Keratinocyte (primary cell): ENCODE results near the gene HUS1. TPM values are rescaled to one million over a fixed set of nuclear protein-coding genes. Genes with fewer than 3 reads are reported as not detected.

ENCODE experiments used
- DNase-seq: peaks from one replicate; pipeline ENCODE4 v3.0.0-alpha.2; 2011; ENCODE audit warnings: low read depth, missing footprints, low spot score
- FAIRE-seq: peaks from 2 replicates; lab custom pipeline; 2011; peaks lifted over from hg19 to GRCh38; lab: Jason Lieb, UNC
- H2AFZ ChIP-seq: 2 replicates; pipeline ENCODE4 v1.6.0; 2012; ENCODE audit warnings: low read length, control low read depth, inconsistent platforms; ENCODE audit not compliant: control insufficient read depth
- H3K27ac ChIP-seq: 2 replicates; pipeline ENCODE4 v1.5.1; 2011; ENCODE audit warnings: low read length; ENCODE audit not compliant: control insufficient read depth, insufficient read depth
- H3K27me3 ChIP-seq: 3 replicates; pipeline ENCODE4 v1.6.0; 2011; ENCODE audit warnings: low read length; ENCODE audit not compliant: control insufficient read depth, insufficient read depth; ENCODE audit errors: extremely low read depth
- H3K36me3 ChIP-seq, 2 experiments: 2 replicates in 1 of 2; 3 replicates in 1 of 2; pipeline ENCODE4 v1.5.1; 2011; ENCODE audit warnings: low read length in 2 of 2, mild to moderate bottlenecking in 1 of 2; ENCODE audit not compliant: control insufficient read depth in 2 of 2, insufficient read depth in 2 of 2; ENCODE audit errors: extremely low read depth in 1 of 2
- H3K4me1 ChIP-seq: 3 replicates; pipeline ENCODE4 v1.5.1; 2011; ENCODE audit warnings: low read length; ENCODE audit not compliant: control insufficient read depth, insufficient read depth; ENCODE audit errors: extremely low read depth
- H3K4me2 ChIP-seq: 3 replicates; pipeline ENCODE4 v1.6.0; 2011; ENCODE audit warnings: low read depth, low read length; ENCODE audit not compliant: control insufficient read depth, insufficient read depth; ENCODE audit errors: extremely low read depth
- H3K4me3 ChIP-seq, 3 experiments: fragments of 200-600 bp in 1 of 3; sonication (generic) in 1 of 3; 2 replicates in 2 of 3; 3 replicates in 1 of 3; pipeline ENCODE4 v1.5.1; 2011 to 2016; ENCODE audit warnings: low read length in 3 of 3, mild to moderate bottlenecking in 3 of 3, control low read depth in 2 of 3, inconsistent platforms in 1 of 3, low read depth in 1 of 3, mixed read lengths in 1 of 3, mixed run types in 1 of 3, moderate library complexity in 1 of 3; ENCODE audit not compliant: control insufficient read depth in 2 of 3, insufficient read depth in 2 of 3; ENCODE audit errors: extremely low read depth in 1 of 3
- H3K79me2 ChIP-seq: 2 replicates; pipeline ENCODE4 v1.6.0; 2012; ENCODE audit warnings: low read length; ENCODE audit not compliant: control insufficient read depth, insufficient read depth
- H3K9ac ChIP-seq: 3 replicates; pipeline ENCODE4 v1.6.0; 2011; ENCODE audit warnings: low read length; ENCODE audit not compliant: control insufficient read depth, insufficient read depth; ENCODE audit errors: extremely low read depth
- H3K9me1 ChIP-seq: 3 replicates; pipeline ENCODE4 v1.6.0; 2011; ENCODE audit warnings: low read length; ENCODE audit not compliant: control insufficient read depth, insufficient read depth; ENCODE audit errors: extremely low read depth
- H3K9me3 ChIP-seq: 2 replicates; pipeline ENCODE4 v1.5.1; 2012; ENCODE audit warnings: low read depth, low read length; ENCODE audit not compliant: control insufficient read depth
- H4K20me1 ChIP-seq: 3 replicates; pipeline ENCODE4 v1.6.0; 2011; ENCODE audit warnings: low read length; ENCODE audit not compliant: control insufficient read depth, insufficient read depth; ENCODE audit errors: extremely low read depth
- EZH2 ChIP-seq: IDR thresholded peaks from one replicate; pipeline ENCODE4 v1.6.1; 2012; ENCODE audit warnings: inconsistent platforms, mild to moderate bottlenecking, low read length, moderate library complexity
- dilution Hi-C: fragments of 300-500 bp; cut with MboI; formaldehyde crosslinking; loops from one replicate; pipeline ENCODE4 v1.7.0; 2020; ENCODE audit warnings: low sequenced_read_pairs; ENCODE audit not compliant: extremely low pct_ligation_motif_present
- polyA plus RNA-seq, 5 experiments: library from polyadenylated mRNA; depleted of rRNA in 3 of 5; stranded (reverse) in 3 of 5; stranded (forward) in 1 of 5; unstranded in 1 of 5; fragments of >200 nt; gene quantifications; 1 replicate in 1 of 5; 2 replicates in 3 of 5; 3 replicates in 1 of 5; pipeline versions ENCODE4 v1.2.1 to v1.2.3, GENCODE V29; 2011 to 2012; ENCODE audit warnings: missing spikeins in 2 of 5, low read depth in 1 of 5, low replicate concordance in 1 of 5
- TF ChIP-seq, protein P1 (sequence below), 3 experiments: IDR thresholded peaks in 1 of 3; conservative IDR thresholded peaks in 1 of 3; optimal IDR thresholded peaks in 1 of 3; 2 replicates in 2 of 3; 3 replicates in 1 of 3; pipeline versions ENCODE3 to v1.5.1; 2011; ENCODE audit warnings: low read length in 3 of 3, mild to moderate bottlenecking in 3 of 3, moderate library complexity in 2 of 3, control low read depth in 1 of 3, inconsistent platforms in 1 of 3; ENCODE audit not compliant: insufficient read depth in 2 of 3; ENCODE audit errors: extremely low read depth in 1 of 3

Gene HUS1
- polyA plus RNA-seq, 1 donor (not counting 4 experiments of a cell fraction or from before 2014, with no cell fraction given): 36.3 TPM

DNA sequence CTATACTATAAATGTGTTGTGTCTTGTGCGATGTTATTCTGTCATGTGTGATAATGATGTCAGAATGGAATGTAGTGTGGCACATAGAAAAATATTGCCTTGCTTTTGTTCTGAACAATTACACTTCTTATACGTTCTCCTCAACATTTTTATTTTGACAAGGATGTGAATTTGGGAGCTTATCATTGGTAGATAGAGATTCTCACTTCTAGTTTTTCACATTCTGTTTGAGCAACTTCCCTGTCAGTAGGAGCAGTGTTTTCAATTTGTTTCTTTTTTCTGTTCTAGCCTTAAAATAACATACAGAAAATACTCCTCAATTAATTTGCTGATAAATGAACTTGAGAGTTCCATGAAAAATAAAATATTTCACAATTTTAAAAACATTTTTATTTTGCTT, 31.9 kb upstream of the HUS1 start:
- H3K9me1 ChIP-seq: no peaks in the 10 kb centered on the region
- TF ChIP-seq, protein P1, sequence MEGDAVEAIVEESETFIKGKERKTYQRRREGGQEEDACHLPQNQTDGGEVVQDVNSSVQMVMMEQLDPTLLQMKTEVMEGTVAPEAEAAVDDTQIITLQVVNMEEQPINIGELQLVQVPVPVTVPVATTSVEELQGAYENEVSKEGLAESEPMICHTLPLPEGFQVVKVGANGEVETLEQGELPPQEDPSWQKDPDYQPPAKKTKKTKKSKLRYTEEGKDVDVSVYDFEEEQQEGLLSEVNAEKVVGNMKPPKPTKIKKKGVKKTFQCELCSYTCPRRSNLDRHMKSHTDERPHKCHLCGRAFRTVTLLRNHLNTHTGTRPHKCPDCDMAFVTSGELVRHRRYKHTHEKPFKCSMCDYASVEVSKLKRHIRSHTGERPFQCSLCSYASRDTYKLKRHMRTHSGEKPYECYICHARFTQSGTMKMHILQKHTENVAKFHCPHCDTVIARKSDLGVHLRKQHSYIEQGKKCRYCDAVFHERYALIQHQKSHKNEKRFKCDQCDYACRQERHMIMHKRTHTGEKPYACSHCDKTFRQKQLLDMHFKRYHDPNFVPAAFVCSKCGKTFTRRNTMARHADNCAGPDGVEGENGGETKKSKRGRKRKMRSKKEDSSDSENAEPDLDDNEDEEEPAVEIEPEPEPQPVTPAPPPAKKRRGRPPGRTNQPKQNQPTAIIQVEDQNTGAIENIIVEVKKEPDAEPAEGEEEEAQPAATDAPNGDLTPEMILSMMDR (optimal IDR thresholded peaks at IDR 0.05 in 1 of 3, IDR thresholded peaks at IDR 0.05 in 1 of 3, conservative IDR thresholded peaks at IDR 0.05 in 1 of 3; ENCODE audit: extremely low read depth in 1 of 3, insufficient read depth in 2 of 3, low read length in 3 of 3): no peak
- no peak for TF ChIP-seq EZH2

DNA sequence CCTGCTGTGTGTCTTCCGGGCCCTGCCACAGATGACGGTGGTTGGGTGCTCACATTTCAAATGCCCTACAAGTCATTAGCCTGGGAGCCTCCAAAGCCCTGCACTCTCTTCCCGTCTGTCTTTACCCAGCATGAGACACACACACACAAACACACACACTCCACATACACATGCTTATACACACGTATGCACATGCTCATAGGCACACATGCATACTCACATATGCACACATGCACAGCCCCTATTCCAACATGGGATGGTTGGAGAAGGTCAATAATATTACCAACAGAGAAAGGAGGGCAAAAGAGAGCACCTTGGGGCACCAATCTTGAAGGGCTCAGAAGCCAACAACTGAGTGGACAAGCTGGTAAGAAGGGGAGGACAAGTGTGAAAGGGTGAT, 30.5 kb upstream of the HUS1 start:
- no peak overlapping the region for H3K27ac ChIP-seq
- no peaks in the 10 kb centered on the region for H3K79me2 ChIP-seq
- no peak overlapping the region for H3K4me3 ChIP-seq
- no peaks in the 10 kb centered on the region for H3K36me3 ChIP-seq
- H3K9me3 ChIP-seq: no peaks in the 10 kb centered on the region
- dilution Hi-C loops: no loop called here
- DNase-seq (no peak), FAIRE-seq (no peak)
- no peaks in the 10 kb centered on the region for H4K20me1 ChIP-seq
- H3K4me2 ChIP-seq: no peak overlapping the region
- no peak overlapping the region for H3K9ac ChIP-seq
- no peak overlapping the region for H2AFZ ChIP-seq
- TF ChIP-seq, protein P1 (optimal IDR thresholded peaks at IDR 0.05 in 1 of 3, IDR thresholded peaks at IDR 0.05 in 1 of 3, conservative IDR thresholded peaks at IDR 0.05 in 1 of 3; ENCODE audit: extremely low read depth in 1 of 3, insufficient read depth in 2 of 3, low read length in 3 of 3): no peak
- no peak for TF ChIP-seq EZH2
- H3K9me1 ChIP-seq: no peaks in the 10 kb centered on the region
- H3K27me3 ChIP-seq: no peaks in the 10 kb centered on the region
- H3K4me1 ChIP-seq: no peaks in the 10 kb centered on the region

More for the DNA sequence above, 31.9 kb upstream of the HUS1 start:
- Histone ChIP-seq H3K4me2 (no peak overlapping the region), H3K4me1 (no peaks in the 10 kb centered on the region), H3K9me3 (no peaks in the 10 kb centered on the region), H3K36me3 (no peaks in the 10 kb centered on the region), H2AFZ (no peak overlapping the region), H3K4me3 (no peak overlapping the region), H3K27ac (no peak overlapping the region), H3K79me2 (no peaks in the 10 kb centered on the region), H3K9ac (no peak overlapping the region), H4K20me1 (no peaks in the 10 kb centered on the region), H3K27me3 (no peaks in the 10 kb centered on the region)
- FAIRE-seq (no peak), DNase-seq (no peak)
- dilution Hi-C loops: no loop called here
